ENCODE results near the gene TMEM163.

Gene TMEM163

GRCh38 chr2:134716721-134717243, 2.0 kb downstream of the TMEM163 start:
- DNase-seq (ENCODE audit: low read depth), result no peak
- no peak overlapping the region for H3K4me3 ChIP-seq (ENCODE audit: low read depth, low read length)
- no peak for TF ChIP-seq CTCF (IDR thresholded peaks at IDR 0.05; ENCODE audit: insufficient read depth, low read depth, low read length, missing control alignments)

- no peak overlapping the region for H3K4me3 ChIP-seq (ENCODE audit: low read depth, low read length)
- DNase-seq (ENCODE audit: low read depth), result no peak
- no peak for TF ChIP-seq CTCF (IDR thresholded peaks at IDR 0.05; ENCODE audit: insufficient read depth, low read depth, low read length, missing control alignments)
Observed at GRCh38 chr2:134715932-134716643, 2.7 kb downstream of the TMEM163 start.

- no peak overlapping the region for H3K4me3 ChIP-seq (ENCODE audit: low read depth, low read length)
- no peak for DNase-seq (ENCODE audit: low read depth)
- no peak for TF ChIP-seq CTCF (IDR thresholded peaks at IDR 0.05; ENCODE audit: insufficient read depth, low read depth, low read length, missing control alignments)
Observed at GRCh38 chr2:134714228-134714627, 4.6 kb downstream of the TMEM163 start.

- no peak overlapping the region for H3K4me3 ChIP-seq (ENCODE audit: low read depth, low read length)
- DNase-seq (ENCODE audit: low read depth), result no peak
Observed at GRCh38 chr2:134713606-134714005, 5.2 kb downstream of the TMEM163 start.

GRCh38 chr2:134713176-134713575, 5.6 kb downstream of the TMEM163 start:
- no peak for DNase-seq (ENCODE audit: low read depth)
- no peak for TF ChIP-seq CTCF (IDR thresholded peaks at IDR 0.05; ENCODE audit: insufficient read depth, low read depth, low read length, missing control alignments)
- H3K4me3 ChIP-seq (ENCODE audit: low read depth, low read length), result no peak overlapping the region

More at GRCh38 chr2:134713606-134714005, 5.2 kb downstream of the TMEM163 start:
- TF ChIP-seq CTCF (IDR thresholded peaks at IDR 0.05; ENCODE audit: insufficient read depth, low read depth, low read length, missing control alignments), result no peak

GRCh38 chr2:134712736-134713135, 6.1 kb downstream of the TMEM163 start:
- DNase-seq (ENCODE audit: low read depth), result no peak
- no peak for TF ChIP-seq CTCF (IDR thresholded peaks at IDR 0.05; ENCODE audit: insufficient read depth, low read depth, low read length, missing control alignments)
- H3K4me3 ChIP-seq (ENCODE audit: low read depth, low read length), result no peak overlapping the region

- no peak for TF ChIP-seq CTCF (IDR thresholded peaks at IDR 0.05; ENCODE audit: insufficient read depth, low read depth, low read length, missing control alignments)
- DNase-seq (ENCODE audit: low read depth), result no peak
- H3K4me3 ChIP-seq (ENCODE audit: low read depth, low read length), result no peak overlapping the region
Observed at GRCh38 chr2:134712299-134712698, 6.5 kb downstream of the TMEM163 start.
